Activated naive CD8-positive, alpha-beta T cell (primary cell): Measurements from ENCODE around the gene RENBP.

Experiments
- H3K27ac Mint-ChIP-seq: one replicate; pipeline ENCODE4 v1.8.0; 2021; ENCODE audit warnings: mixed read lengths
- H3K27me3 Mint-ChIP-seq: one replicate; pipeline ENCODE4 v1.8.0; 2021; ENCODE audit warnings: mixed read lengths
- H3K36me3 Mint-ChIP-seq: one replicate; pipeline ENCODE4 v1.8.0; 2021; ENCODE audit warnings: mixed read lengths
- H3K4me1 Mint-ChIP-seq: one replicate; pipeline ENCODE4 v1.8.0; 2021; ENCODE audit warnings: low read depth, mixed read lengths
- H3K4me3 Mint-ChIP-seq: one replicate; pipeline ENCODE4 v1.8.0; 2021; ENCODE audit warnings: mild to moderate bottlenecking, mixed read lengths
- H3K9me3 Mint-ChIP-seq: one replicate; pipeline ENCODE4 v1.8.0; 2021; ENCODE audit warnings: low read depth, mixed read lengths

RENBP gene

DNA sequence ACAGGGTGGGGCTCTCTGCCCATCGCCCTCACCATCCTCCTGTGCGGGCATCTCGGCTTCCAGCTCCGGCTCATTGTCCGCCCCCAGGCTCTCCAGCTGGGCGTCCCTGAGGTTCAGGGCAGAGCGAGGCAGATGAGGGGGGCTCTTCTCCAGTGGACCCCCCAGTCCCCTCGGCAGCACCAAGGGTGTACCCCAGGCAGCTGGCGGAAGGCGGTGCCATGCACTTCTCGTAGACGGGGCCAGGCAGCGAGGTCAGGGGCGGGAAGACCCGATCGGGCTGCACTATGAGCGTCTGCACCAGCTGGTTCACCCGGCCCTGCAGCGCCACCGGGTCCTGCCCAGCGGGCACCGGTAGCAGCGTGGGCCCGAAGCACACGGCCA, 34.5 kb downstream of the RENBP start:
- Mint-ChIP-seq H3K27ac (no peak overlapping the region), H3K4me1 (peaks cover 15% of the 10 kb centered on the region), H3K4me3 (no peak overlapping the region), H3K9me3 (no peaks in the 10 kb centered on the region), H3K36me3 (no peaks in the 10 kb centered on the region), H3K27me3 (no peaks in the 10 kb centered on the region)

DNA sequence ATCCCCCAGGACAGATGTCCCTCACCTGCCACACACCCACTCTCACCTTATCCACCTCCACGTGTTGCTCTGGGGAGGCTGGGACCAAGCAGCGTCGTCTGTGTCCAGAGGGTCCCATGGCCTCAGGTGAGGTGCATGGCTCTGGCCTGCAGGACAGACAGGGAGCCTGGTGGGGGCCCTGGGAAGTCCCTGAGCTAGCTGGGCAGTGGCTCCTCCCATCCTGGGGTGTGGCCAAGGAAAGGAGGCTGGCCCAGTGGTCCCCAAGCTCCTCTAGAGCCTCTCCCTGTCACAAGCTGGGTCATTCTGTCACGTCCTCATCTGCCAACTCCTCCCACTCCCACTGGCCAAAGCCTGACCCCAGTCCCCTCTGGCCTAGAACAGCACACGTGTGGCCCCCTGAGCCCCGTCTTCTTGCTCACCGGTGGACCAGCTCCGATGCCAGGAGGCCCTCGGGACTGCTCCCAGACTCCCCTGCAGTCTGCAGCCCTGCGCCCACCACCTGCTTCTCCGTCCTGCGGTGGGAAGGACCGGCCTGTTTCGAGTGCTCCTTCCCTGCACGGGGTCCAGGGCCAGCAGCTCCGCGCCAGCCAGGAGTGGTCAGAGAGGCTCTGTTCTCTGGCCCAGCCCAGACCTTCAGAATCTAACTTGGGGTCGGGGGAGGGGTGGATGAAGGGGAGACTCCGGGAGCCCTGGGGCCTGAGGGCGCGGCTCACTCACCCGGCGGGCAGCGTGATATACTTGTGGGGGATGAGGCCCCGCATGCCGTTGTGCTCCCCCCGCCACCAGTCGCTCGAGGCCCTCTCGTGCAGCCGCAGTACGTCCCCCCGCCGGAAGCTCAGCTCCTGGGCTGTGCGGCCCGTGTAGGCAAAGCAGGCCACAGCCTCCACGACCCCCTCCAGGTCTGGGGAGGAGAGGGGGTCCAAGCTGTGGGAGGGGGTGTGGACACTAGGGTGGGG, 35.1 kb downstream of the RENBP start:
- H3K4me1 Mint-ChIP-seq: peaks cover 18% of the 10 kb centered on the region
- no peak overlapping the region for H3K4me3 Mint-ChIP-seq
- no peak overlapping the region for H3K27ac Mint-ChIP-seq
- no peaks in the 10 kb centered on the region for H3K27me3 Mint-ChIP-seq
- no peaks in the 10 kb centered on the region for H3K9me3 Mint-ChIP-seq
- no peaks in the 10 kb centered on the region for H3K36me3 Mint-ChIP-seq

DNA sequence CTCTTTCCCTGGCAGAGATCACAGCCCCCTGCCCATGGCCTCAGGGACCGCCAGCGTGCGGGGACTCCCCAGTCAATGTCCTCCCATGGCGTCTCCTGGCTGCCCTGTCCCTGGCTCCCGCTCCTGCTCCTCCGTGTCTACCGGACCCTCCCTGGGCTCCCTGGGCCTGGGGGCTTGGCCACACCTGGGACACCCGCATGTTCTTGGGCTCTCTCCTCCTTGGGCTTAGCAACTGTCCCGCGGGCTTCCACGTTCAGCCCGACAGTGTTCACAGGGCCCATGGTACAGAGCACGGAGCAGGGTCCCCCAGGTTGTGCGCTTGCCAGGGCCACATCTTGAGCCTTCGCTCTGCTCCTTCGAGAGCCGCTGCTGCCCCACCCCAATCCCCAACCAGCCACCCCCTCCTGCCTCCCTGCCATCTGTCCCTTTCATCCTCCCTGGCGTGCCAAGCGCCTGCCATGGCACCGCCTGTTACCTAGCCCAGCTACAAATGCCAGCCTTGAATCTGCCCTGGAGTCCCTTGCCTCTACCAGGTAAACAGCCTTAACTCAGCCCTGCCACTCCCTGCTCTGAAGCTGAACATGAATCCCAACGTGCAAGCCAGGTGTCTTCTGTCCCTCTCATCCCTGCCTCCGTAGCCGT, 36.1 kb downstream of the RENBP start:
- Mint-ChIP-seq H3K4me3 (no peak overlapping the region), H3K27ac (no peak overlapping the region), H3K9me3 (no peaks in the 10 kb centered on the region), H3K4me1 (peaks cover 23% of the 10 kb centered on the region), H3K36me3 (no peaks in the 10 kb centered on the region), H3K27me3 (no peaks in the 10 kb centered on the region)

DNA sequence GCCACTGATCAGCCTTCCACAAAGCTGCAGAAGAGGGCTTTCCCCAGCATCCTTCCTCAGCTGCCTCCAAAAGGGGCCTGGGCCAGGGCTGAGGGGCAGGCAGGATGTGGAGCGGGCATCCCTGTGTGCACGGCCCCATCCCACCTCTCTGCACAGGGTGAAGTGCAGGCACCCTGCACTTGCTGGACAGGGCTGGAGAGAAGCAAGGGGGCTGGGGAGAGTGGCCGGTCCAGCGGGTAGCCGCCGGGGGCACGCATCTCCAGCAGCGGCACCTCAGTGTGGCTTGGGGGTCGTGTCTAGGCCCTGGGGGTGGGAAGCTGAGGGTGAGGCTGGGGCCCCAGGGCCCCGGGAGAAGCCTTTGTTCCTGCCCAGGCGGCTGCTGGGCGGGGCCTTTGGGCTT, 37.0 kb downstream of the RENBP start:
- Mint-ChIP-seq H3K4me3 (no peak overlapping the region), H3K9me3 (no peaks in the 10 kb centered on the region), H3K4me1 (peaks cover 29% of the 10 kb centered on the region), H3K27ac (no peak overlapping the region), H3K27me3 (no peaks in the 10 kb centered on the region), H3K36me3 (no peaks in the 10 kb centered on the region)

DNA sequence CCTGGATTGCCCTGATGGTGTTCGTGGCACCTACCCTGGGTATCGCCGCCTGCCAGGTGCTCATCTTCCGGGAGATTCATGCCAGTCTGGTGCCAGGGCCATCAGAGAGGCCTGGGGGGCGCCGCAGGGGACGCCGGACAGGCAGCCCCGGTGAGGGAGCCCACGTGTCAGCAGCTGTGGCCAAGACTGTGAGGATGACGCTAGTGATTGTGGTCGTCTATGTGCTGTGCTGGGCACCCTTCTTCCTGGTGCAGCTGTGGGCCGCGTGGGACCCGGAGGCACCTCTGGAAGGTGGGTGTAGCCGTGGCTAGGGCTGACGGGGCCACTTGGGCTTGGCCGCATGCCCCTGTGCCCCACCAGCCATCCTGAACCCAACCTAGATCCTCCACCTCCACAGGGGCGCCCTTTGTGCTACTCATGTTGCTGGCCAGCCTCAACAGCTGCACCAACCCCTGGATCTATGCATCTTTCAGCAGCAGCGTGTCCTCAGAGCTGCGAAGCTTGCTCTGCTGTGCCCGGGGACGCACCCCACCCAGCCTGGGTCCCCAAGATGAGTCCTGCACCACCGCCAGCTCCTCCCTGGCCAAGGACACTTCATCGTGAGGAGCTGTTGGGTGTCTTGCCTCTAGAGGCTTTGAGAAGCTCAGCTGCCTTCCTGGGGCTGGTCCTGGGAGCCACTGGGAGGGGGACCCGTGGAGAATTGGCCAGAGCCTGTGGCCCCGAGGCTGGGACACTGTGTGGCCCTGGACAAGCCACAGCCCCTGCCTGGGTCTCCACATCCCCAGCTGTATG, 38.1 kb downstream of the RENBP start:
- H3K36me3 Mint-ChIP-seq: no peaks in the 10 kb centered on the region
- H3K4me1 Mint-ChIP-seq: peaks cover 31% of the 10 kb centered on the region
- no peaks in the 10 kb centered on the region for H3K27me3 Mint-ChIP-seq
- no peak overlapping the region for H3K4me3 Mint-ChIP-seq
- no peak overlapping the region for H3K27ac Mint-ChIP-seq
- H3K9me3 Mint-ChIP-seq: no peaks in the 10 kb centered on the region

DNA sequence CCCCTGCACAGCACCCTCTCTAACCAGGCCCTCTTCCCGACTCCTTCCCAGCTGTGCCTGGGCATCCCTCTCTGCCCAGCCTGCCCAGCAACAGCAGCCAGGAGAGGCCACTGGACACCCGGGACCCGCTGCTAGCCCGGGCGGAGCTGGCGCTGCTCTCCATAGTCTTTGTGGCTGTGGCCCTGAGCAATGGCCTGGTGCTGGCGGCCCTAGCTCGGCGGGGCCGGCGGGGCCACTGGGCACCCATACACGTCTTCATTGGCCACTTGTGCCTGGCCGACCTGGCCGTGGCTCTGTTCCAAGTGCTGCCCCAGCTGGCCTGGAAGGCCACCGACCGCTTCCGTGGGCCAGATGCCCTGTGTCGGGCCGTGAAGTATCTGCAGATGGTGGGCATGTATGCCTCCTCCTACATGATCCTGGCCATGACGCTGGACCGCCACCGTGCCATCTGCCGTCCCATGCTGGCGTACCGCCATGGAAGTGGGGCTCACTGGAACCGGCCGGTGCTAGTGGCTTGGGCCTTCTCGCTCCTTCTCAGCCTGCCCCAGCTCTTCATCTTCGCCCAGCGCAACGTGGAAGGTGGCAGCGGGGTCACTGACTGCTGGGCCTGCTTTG, 38.9 kb downstream of the RENBP start:
- Mint-ChIP-seq H3K36me3 (no peaks in the 10 kb centered on the region), H3K4me3 (no peak overlapping the region), H3K4me1 (peaks cover 35% of the 10 kb centered on the region), H3K27me3 (no peaks in the 10 kb centered on the region), H3K27ac (no peak overlapping the region), H3K9me3 (no peaks in the 10 kb centered on the region)

DNA sequence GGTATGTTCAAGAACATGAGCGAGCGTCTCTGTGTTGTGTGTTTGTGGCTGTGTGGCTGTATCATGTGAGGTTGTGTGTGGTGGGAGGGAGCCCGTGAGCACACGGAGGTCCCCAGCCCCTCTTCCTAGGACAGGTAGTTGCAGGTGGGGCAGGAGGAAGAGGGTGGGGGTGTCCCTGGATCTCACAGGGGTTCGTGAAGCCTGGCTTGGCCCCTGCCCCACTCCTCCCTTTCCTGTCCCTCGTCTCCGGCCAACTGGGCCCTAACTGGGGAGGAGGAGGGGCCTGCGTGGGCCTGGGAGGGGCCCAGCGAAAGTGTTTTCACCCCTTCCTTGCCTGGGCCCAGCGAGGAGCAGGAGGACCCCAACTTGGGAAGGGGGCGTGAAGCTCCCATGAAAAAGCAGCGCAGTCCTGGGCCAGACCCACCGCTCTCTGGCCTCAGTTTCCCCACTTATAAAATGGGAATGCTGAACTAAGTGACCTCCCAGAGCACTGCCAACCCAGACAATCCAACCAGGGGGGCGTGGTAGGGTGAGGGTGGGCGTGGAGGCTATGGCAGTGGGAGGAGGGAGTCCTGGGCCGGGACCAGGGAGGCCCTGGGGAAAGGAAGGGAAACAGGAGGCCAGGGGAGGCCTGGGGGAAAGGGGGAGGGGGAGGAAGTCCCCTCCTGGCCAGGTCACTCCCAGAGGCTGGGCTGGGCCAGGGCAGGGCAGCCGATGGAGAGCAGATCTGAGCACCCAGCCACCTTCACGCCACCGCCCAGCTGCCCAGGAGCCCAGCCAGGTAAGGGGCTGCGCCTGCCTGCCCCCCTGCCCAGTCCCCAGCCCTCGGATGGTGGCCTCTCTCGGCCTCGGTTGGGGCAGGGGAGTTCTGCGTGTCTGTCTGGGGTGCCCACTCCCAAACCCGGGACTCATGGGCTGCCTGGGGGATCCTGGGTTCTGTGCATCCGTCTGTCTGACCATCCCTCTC, 40.2 kb downstream of the RENBP start, which contains the start of gene AVPR2:
AVPR2 (plus strand) TSS at position 683 of the 967 bp plus-strand sequence. CDS start 473 bp downstream, outside the sequence.
- Mint-ChIP-seq H3K27ac (no peak within 1 kb of the TSS), H3K36me3 (no peaks in the 10 kb centered on the region), H3K9me3 (no peaks in the 10 kb centered on the region), H3K27me3 (no peaks in the 10 kb centered on the region), H3K4me1 (peaks cover 35% of the 10 kb centered on the region), H3K4me3 (peak within 1 kb of the TSS; percentile 61)

DNA sequence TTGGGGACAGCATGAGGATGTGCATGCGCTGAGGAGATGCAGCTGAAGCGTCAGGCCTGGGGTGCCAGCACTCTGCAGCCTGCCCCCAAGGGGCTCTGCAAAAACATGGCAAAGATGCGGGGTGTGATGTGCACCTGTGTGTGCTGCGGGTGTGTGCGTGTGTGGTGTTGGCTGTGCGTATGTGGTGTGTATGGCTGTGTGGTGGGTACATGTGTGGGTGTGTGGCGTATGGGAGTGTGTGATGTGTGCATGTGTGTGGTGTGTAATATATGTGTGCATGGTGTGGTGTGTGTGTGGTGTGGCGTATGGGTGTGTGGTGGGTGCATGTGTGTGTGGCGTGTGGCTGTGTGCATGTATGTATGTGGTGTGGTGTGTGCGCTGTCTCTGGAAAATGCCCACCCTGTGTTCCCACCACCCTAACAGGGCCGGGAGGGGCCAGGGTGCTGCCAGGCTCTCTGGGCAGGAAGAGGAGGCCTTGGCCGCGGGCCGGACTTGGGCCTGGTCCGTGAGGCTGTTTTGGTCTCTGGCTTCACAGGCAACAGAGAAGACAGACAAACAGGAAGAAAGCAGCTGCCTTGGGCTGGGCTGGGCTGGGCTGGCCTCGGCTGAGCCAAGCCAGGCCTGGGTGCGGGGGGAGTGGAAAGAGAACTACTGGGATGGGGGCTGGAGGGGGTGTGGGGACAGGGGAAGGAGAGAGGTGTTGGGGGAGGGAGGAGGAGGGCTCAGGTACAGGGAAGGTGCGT, 41.0 kb downstream of the RENBP start:
- Mint-ChIP-seq H3K4me3 (peak overlapping the region; percentile 61), H3K27ac (peak overlapping the region; percentile 17), H3K4me1 (peaks cover 35% of the 10 kb centered on the region), H3K9me3 (no peaks in the 10 kb centered on the region), H3K27me3 (no peaks in the 10 kb centered on the region), H3K36me3 (no peaks in the 10 kb centered on the region)

DNA sequence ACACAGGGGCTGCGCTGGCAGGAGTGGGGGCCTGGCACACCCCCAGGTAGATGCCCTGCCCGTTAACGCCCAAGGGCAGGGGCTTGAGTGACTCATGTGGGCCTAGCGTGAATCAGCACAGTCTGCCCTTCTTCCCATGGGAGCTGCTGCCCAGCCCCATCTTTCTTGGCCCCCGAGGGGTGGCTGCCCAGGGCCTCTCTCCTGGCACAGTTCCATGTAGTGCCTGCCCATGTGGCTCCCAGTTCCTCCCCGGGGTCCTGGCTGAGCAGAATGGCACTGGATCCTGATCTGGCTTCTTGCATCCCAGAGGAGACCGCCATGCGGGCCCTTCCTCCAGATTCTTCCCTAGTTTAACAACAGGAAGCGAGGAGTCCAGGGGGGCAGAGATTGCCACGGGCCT, 42.1 kb downstream of the RENBP start:
- Mint-ChIP-seq H3K27me3 (no peaks in the 10 kb centered on the region), H3K9me3 (no peaks in the 10 kb centered on the region), H3K4me1 (peaks cover 35% of the 10 kb centered on the region), H3K27ac (peak overlapping the region; percentile 16), H3K4me3 (no peak overlapping the region), H3K36me3 (no peaks in the 10 kb centered on the region)

DNA sequence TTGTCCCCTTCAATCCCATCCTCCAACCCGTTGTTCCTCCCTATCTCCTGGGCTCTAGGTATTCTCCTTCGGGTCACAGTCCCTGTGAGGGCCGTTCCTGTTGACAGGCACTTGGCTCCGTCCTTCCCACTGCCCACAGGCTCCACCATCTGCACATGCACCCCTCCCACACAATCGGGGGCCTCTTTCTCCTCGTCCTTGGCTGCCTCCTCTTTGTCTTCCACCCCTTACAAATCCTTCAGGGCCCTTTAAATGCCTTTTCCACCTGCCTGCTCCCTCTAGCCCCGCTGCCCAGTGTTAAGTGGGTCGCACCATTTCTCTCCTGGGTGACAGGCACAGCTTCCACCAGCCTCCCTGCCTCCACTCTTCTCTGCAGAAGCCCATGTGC, 42.7 kb downstream of the RENBP start:
- H3K4me1 Mint-ChIP-seq: peaks cover 36% of the 10 kb centered on the region
- H3K36me3 Mint-ChIP-seq: no peaks in the 10 kb centered on the region
- H3K9me3 Mint-ChIP-seq: no peaks in the 10 kb centered on the region
- no peaks in the 10 kb centered on the region for H3K27me3 Mint-ChIP-seq
- no peak overlapping the region for H3K4me3 Mint-ChIP-seq
- peak overlapping the region; percentile 28 for H3K27ac Mint-ChIP-seq

DNA sequence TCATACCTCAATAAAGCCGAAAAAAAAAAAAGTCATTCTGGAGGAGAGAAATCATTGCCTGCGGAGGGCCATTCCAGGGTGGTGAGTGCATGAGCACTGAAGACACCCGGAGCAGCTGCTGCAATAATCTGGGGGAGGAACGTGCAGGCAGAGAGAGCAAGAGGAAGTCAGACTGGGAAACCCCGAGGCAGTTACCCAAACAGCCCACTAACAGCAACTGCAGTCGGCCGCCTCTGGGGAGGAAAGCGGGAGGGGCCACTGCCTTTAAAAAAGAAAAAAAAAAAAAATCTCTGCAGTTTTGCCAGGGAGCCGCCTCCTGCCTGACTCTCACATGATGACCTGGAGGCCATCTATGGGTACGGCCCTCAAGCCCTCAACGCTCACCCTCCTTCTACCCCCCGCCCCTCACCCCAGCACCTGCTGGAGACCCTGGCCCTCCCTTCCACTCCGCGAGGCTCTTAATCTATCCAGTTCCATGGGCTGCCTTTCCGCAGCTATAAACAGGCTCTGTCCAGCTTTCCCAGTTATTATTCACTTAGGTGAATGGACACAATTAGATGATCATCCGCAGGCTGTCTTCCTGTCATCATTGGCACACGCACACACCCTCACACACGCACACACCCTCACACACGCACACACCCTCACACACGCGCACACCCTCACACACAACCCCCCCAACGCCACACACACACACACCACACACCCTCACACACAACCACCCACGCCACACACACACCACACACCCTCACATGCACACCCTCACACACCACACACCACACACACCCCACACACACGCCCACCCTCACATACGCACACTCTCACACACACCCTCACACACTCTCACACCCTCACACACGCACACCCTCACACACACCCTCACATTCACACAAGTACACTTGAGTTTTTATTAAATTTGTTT, 43.4 kb downstream of the RENBP start:
- Mint-ChIP-seq H3K9me3 (no peaks in the 10 kb centered on the region), H3K4me1 (peaks cover 42% of the 10 kb centered on the region), H3K27me3 (no peaks in the 10 kb centered on the region), H3K4me3 (peak overlapping the region; percentile 75), H3K36me3 (no peaks in the 10 kb centered on the region), H3K27ac (no peak overlapping the region)

DNA sequence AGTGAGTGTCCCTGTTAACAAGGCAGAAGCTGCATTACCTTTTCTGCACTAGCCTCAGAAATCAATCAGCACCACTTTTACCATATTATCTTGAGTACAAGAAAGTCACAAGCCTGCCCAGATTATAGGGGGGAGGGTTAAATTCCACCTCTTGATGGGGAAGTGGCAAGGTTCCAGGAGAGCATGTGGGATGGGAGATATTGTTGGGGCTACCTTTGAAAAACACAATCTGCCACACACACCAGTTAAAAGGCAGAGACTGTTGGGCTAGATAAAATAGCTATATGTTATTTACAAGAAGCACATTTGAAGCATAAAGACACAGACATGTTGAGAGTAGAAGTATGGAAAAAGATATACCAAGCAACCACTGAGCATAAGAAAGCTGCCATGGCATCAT, 46.5 kb downstream of the RENBP start:
- Mint-ChIP-seq H3K27ac (no peak overlapping the region), H3K4me1 (peaks cover 27% of the 10 kb centered on the region), H3K4me3 (no peak overlapping the region), H3K36me3 (no peaks in the 10 kb centered on the region), H3K27me3 (no peaks in the 10 kb centered on the region), H3K9me3 (no peaks in the 10 kb centered on the region)
